HG03521 (cell line): Measurements from ENCODE around the gene MARS1.
"Not testable (repeated sequence)": the region's sequence is repeated elsewhere in the genome, so short reads cannot be mapped to it uniquely, and the experiment has no call there.

ENCODE experiments used
- ATAC-seq: cut with Tn5 transposase; IDR thresholded peaks from one replicate; pipeline ENCODE4 v1.9.1; 2021; ENCODE audit warnings: mild to moderate bottlenecking, moderate library complexity; ENCODE audit not compliant: unreplicated experiment

The MARS1 gene

DNA sequence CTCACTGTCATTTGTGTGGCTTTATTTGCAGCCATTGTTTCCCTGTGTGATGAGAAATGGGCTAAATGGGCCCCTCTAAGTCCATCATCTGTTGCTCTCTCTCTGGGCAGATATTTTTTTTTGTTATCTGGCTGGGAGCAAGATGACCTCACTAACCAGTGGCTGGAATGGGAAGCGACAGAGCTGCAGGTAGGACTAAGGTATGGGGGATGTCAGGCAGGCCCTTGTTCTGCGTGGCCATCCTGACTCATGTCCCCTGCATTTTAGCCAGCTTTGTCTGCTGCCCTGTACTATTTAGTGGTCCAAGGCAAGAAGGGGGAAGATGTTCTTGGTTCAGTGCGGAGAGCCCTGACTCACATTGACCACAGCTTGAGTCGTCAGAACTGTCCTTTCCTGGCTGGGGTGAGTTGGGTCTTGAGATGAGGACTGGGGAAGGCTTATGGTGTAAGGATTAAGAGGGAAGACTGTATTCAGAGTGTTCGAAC lies 1.3 kb downstream of the MARS1 start:
- ATAC-seq, result no peak

DNA sequence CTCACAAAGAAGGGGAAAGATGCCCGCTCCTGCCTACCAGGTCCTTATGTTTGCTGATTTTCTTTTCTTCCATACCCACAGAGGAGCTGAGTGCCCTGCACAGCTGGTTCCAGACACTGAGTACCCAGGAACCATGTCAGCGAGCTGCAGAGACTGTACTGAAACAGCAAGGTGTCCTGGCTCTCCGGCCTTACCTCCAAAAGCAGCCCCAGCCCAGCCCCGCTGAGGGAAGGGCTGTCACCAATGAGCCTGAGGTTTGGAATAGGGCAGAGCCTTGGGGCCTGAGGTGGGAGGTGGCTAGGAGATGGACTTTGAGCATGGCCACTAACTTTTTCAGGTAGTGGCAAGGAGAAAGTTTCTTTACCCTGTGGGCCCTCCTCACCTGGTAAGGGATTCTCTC lies 2.3 kb downstream of the MARS1 start:
- ATAC-seq, result no peak

- no peak for ATAC-seq
These were observed 3.8 kb downstream of the MARS1 start for GRCh38 chr12:57491393-57492280.

- not testable (repeated sequence) for ATAC-seq
These were observed 7.3 kb downstream of the MARS1 start for GRCh38 chr12:57495051-57495701.

DNA sequence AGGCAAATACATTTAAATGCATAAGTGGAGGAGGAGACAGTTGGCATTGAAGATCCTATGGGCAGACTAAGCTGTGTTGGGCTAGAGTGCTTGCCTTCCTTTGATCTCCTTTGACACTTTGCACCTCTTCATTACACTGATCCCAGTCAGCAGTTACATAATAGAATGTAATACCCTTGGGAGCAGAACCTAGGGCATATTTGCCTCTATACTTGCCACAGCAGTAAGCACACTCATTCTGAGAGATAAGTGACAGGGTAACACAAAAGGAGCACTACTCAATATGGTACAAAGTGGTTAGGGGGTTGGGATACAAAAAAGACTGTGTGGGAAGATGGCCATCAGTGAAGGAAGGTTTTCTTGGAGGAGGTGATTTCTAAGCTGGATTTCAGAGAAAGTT lies 9.0 kb downstream of the MARS1 start:
- ATAC-seq, result no peak

- ATAC-seq, result no peak
These were observed 9.6 kb downstream of the MARS1 start for GRCh38 chr12:57497223-57498131.

- ATAC-seq, result no peak
These were observed 10.2 kb downstream of the MARS1 start for GRCh38 chr12:57498132-57498502.

DNA sequence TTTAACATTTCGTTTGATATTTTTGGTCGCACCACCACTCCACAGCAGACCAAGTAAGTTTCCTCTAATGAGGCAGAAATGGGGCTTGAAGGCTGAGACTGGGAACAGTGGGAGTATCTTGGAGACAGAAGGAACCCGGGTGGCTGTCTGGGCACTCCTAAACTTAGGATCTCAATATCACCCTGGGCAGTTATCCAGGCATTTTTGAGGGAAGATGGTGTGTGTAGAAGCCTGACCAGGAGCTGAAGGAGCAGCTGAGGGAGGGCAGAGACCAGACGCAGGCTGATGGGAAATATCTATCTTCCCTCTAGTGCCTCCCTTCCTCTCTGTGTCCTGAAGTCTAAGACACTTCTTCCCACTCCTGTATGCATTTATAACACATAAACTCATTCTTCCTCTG lies 10.7 kb downstream of the MARS1 start:
- no peak for ATAC-seq

- ATAC-seq, result no peak
These were observed 12.3 kb downstream of the MARS1 start for GRCh38 chr12:57500213-57500612.

DNA sequence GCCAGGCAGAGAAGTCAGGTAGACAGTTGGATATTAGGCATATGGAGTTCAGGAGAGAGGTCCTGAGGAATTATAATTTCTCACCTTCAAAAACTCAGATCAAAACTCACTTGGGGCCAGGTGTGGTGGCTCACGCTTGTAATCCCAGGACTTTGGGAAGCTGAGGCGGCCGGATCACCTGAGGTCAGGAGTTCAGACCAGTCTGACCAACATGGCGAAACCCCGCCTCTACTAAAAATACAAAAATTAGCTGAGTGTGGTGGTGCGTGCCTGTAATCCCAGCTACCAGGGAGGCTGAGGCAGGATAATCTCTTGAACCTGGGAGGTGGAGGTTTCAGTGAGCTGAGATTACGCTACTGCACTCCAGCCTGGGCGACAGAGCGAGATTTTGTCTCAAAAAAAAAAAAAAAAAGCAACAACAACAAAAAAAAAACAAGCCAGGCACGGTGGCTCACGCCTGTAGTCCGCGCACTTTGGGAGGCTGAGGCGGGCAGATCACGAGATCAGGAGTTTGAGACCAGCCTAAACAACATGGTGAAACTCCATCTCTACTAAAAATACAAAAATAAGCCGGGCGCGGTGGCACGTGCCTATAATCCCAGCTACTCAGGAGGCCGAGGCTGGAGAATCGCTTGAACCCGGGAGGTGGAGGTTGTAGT lies 14.6 kb downstream of the MARS1 start:
- ATAC-seq, result not testable (repeated sequence)

- ATAC-seq, result not testable (repeated sequence)
These were observed 18.7 kb downstream of the MARS1 start for GRCh38 chr12:57506541-57506940.

DNA sequence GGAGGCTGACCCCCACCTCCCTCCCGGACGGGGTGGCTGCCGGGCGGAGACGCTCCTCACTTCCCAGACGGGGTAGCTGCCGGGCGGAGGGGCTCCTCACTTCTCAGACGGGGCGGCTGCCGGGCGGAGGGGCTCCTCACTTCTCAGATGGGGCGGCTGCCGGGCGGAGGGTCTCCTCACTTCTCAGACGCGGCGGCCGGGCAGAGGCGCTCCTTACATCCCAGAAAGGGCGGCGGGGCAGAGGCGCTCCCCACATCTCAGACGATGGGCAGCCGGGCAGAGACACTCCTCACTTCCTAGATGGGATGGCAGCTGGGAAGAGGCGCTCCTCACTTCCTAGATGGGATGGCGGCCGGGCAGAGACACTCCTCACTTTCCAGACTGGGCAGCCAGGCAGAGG lies 19.9 kb downstream of the MARS1 start:
- not testable (repeated sequence) for ATAC-seq

- ATAC-seq, result no peak
These were observed 23.3 kb downstream of the MARS1 start for GRCh38 chr12:57511161-57511560.

DNA sequence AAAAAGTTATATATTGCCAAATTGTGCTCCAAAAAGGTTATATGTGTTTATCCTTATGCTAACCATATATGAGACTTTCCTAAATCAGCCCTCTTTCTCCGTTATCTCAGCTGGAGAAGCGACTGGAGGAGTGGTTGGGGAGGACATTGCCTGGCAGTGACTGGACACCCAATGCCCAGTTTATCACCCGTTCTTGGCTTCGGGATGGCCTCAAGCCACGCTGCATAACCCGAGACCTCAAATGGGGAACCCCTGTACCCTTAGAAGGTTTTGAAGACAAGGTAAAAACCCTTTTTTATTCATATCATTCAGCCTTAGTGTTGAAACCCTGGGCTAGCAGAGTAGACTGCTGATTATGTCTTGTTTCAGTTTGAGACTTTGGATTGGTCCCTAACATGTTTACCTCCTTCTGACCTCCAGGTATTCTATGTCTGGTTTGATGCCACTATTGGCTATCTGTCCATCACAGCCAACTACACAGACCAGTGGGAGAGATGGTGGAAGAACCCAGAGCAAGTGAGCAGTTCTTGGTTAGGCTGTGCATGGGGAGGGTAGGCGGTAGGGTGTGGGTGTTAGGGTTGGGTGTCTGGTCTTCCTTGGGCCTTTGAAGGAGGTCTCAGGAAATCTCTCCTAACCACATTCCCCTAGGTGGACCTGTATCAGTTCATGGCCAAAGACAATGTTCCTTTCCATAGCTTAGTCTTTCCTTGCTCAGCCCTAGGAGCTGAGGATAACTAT lies 23.9 kb downstream of the MARS1 start:
- no peak for ATAC-seq

DNA sequence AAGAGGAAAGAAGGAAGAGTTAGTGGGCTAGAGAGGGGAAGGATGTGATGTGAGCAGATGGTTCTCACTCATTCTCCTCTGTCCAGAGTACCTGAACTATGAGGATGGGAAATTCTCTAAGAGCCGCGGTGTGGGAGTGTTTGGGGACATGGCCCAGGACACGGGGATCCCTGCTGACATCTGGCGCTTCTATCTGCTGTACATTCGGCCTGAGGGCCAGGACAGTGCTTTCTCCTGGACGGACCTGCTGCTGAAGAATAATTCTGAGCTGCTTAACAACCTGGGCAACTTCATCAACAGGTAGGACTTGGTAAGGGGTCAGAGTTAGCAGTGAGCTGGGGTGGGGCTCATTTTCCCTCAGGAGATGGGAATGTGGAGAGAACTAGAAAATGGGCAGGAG lies 24.8 kb downstream of the MARS1 start:
- ATAC-seq, result no peak

- no peak for ATAC-seq
These were observed 25.4 kb downstream of the MARS1 start for GRCh38 chr12:57513266-57513665.

- not testable (repeated sequence) for ATAC-seq
These were observed 25.8 kb downstream of the MARS1 start for GRCh38 chr12:57513677-57514076.

GRCh38 chr12:57514246-57514645 lies 26.4 kb downstream of the MARS1 start:
- not testable (repeated sequence) for ATAC-seq

DNA sequence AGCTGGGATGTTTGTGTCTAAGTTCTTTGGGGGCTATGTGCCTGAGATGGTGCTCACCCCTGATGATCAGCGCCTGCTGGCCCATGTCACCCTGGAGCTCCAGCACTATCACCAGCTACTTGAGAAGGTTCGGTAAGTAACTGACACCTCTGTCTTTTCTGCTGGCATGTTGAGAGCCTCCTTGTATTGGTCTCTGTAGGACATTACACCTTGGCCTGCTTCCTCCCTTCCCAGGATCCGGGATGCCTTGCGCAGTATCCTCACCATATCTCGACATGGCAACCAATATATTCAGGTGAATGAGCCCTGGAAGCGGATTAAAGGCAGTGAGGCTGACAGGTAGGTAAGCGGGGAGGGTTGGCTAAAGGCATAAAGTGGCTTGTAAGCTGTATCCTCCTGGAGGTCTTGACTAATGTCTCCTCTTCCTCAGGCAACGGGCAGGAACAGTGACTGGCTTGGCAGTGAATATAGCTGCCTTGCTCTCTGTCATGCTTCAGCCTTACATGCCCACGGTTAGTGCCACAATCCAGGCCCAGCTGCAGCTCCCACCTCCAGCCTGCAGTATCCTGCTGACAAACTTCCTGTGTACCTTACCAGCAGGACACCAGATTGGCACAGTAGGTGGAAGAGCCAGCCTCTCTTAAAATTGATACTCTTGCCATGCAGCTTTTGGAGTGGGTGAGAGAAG lies 27.0 kb downstream of the MARS1 start:
- no peak for ATAC-seq
